Cardiac fibroblast (primary cell): ENCODE results near the gene LMBR1.
"Not testable (repeated sequence)": the region's sequence is repeated elsewhere in the genome, so short reads cannot be mapped to it uniquely, and the experiment has no call there.

ENCODE experiments used
- DNase-seq, 2 donors: peaks; one replicate each; pipeline versions ENCODE4 v3.0.0 to v3.0.0-alpha.2; 2010; ENCODE audit warnings: low read depth in 2 of 2
- H3K4me3 ChIP-seq, 2 donors: replicated peaks in 1 of 2; 1 replicate in 1 of 2; 2 replicates in 1 of 2; pipeline ENCODE4 v1.5.1; 2011; ENCODE audit warnings: low read depth in 2 of 2, low read length in 2 of 2, mild to moderate bottlenecking in 2 of 2, moderate library complexity in 1 of 2
- TF ChIP-seq, protein P1 (sequence below): IDR thresholded peaks from one replicate; pipeline ENCODE4 v1.5.1; 2011; ENCODE audit warnings: low read depth, mild to moderate bottlenecking, low read length, inconsistent platforms

Gene LMBR1

DNA sequence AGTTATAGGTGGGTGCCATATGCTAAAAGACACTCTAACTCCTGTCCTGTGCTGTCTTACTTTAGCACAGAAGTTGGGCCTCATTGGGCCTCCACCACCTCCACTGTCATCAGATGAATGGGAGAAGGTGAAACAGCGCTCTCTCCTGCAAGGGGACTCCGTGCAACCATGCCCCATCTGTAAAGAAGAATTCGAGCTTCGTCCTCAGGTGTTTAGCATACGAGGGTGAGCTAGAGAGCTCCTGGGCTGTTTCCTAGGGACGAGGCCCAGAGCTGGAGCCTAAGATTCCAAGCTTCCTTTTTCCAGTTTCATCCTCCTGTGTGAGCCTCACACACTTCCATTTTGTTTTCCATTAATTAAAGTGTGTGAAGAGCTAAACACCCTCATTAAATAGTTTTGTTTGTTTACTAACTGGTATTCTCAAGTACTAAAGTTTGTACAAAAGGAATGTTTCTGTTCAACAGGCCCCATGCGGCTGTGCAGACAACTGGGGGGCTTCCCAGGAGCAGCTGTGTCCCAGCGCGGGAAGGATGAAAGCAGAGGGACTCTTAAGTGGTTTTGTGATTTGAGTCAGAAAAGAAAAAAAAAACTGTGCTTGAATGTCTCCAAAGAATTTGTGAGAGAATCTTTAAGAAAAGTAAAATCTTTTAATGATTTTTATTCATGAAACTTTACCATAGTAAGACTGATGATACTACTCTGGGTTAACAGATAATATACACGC lies 238.3 kb downstream of the LMBR1 start:
- no peak for DNase-seq

DNA sequence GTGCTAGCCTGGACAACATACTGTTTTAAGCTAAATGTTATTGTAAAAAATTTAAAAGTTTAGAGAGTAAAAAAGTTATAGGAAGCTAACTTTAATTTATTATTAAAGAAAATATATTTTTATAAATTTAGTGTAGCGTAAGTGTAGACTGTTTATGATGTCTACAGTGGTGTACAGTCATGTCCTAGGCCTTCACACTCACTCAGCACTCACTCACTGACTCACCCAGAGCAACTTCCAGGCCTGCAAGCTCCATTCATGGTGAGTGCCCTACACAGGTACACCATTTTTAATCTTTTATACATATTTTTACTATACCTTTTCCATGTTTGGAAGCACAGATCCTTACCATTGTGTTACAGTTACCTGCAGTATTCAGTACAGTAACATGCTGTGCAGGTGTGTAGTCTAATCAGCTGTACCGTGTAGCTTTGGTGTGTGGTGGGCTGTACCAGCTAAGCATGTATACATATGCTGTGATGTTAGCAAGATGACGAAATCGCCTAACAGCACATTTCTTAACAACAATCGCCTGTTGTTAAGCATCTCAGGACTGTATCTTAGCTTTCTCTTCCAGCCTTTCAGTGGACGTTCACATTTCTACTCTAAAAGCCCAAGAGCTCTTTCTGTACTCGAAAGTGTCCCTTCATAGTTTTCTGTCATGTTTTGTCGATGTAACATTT lies 240.0 kb downstream of the LMBR1 start:
- TF ChIP-seq, protein P1, sequence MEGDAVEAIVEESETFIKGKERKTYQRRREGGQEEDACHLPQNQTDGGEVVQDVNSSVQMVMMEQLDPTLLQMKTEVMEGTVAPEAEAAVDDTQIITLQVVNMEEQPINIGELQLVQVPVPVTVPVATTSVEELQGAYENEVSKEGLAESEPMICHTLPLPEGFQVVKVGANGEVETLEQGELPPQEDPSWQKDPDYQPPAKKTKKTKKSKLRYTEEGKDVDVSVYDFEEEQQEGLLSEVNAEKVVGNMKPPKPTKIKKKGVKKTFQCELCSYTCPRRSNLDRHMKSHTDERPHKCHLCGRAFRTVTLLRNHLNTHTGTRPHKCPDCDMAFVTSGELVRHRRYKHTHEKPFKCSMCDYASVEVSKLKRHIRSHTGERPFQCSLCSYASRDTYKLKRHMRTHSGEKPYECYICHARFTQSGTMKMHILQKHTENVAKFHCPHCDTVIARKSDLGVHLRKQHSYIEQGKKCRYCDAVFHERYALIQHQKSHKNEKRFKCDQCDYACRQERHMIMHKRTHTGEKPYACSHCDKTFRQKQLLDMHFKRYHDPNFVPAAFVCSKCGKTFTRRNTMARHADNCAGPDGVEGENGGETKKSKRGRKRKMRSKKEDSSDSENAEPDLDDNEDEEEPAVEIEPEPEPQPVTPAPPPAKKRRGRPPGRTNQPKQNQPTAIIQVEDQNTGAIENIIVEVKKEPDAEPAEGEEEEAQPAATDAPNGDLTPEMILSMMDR, result no peak
- no peak overlapping the region for H3K4me3 ChIP-seq
- peak in 1 of 2 donors; percentile 58 for DNase-seq

More for the DNA sequence above, 238.3 kb downstream of the LMBR1 start:
- TF ChIP-seq, protein P1, result no peak
- no peak overlapping the region for H3K4me3 ChIP-seq

DNA sequence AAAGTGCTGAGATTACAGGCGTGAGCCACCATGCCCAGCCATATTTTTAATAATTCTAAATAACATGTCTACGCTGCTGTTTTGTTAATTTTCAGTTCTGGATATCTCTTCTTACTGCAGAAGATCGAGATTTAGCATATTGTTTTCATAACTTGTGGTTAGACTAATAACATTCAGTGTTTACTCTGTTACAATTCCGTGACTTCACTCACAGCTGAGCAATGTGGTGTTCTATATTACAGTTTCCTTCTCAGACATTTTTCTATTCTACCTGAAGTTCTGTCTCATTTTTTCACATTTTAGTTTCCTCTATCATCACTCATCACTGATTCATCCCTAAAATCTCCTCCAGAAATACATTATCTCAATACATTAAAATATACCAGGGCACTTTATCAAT lies 241.5 kb downstream of the LMBR1 start:
- no peak for DNase-seq
- TF ChIP-seq, protein P1, result no peak
- H3K4me3 ChIP-seq, result no peak overlapping the region

DNA sequence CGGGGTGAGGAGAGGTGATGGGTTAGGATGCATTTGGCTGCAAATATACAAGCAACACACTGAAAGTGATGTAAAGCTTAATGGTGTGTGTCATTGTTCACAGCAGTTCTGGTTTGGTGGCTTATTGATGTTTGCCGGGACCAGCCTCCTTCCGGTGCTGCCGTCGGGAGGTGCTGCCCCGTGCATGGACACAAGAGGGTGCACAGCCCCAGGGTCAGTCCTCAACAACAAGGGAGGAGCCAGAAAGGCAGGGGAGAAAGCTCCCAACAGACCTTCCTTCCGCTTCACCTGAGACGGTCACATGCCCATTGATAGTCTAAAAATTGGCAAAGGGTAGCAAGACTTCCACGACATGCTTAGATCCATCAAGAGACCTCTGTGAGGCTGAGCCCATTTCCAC lies 242.9 kb downstream of the LMBR1 start:
- DNase-seq, result peak in 1 of 2 donors; percentile 22
- TF ChIP-seq, protein P1, result peak; percentile 47
- H3K4me3 ChIP-seq, result no peak overlapping the region

DNA sequence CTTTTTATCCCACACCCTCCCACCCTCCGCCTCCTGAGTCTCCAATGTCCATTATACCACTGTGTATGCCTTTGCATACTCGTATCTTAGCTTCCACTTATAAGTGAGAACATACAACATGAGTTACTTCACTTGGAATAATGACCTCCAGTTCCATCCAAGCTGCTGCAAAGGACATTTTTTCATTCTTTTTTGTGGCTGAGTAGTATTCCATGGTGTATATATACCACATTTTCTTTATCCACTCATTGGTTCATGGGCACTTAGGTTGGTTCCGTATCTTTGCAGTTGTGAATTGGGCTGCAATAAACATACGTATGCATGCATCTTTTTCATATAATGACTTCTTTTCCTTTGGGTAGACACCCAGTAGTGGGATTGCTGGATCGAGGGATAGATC lies 245.7 kb downstream of the LMBR1 start:
- not testable (repeated sequence) for DNase-seq, H3K4me3 ChIP-seq

DNA sequence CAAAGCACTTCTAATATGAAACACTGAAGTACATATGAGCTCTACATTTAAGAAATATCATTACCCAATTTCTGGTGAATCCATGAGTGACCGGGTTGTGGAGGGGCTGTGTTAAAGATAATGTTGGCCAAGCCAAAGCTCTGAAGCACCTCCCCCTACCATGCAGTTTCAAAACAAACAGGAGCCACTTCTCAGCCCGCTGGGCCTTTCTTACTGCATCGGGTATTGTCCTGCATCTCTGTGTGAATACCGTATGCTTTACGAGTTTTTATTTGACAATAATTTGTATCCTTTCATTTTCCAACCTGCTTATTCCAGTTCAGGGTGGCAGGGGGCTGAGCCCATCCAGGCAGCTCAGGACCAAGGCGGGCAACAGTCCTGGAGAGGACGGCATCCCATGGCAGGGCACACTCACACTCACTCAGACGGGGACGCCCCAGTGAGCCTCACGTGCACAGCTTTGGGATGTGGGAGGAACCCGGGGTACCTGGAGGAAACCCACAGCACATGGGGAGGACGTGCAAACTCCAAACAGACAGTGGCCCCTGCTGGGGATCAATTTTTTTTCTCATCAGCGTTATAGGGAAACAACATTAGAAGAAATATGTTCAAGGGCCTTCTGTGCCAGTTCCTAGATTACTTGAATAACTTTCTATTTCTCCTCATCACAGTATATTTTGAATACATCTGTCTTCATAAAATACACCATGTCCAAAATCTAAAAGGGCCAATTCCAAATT lies 250.5 kb downstream of the LMBR1 start:
- TF ChIP-seq, protein P1, result no peak
- DNase-seq, result no peak
- no peak overlapping the region for H3K4me3 ChIP-seq

DNA sequence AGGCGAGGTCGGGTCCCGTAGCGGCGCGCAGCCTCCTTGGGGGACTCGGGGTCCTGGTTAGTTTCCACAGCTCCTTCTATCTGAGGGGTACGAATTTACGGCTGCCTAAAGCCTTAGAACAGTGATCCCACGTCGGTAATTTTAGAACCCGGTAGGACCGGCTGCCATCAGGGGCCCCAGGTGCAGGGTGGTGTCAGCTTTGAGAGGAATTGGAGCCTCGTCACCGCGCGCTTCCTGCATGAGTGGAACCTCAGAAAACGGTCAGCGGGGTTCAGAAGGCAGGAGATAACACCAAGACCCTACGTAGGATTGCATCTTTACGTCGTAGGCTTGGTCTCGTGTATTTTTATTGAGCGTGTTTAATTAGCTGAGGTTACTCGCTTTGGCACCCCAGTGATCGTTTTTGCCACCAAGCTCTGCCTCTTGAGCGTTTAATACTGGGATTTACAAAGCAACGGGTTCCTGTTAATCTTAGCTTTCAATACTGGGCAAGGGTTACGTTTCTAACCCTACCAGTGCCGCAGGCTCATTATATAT lies 252.0 kb downstream of the LMBR1 start:
- peak; percentile 34 to 59 for DNase-seq
- H3K4me3 ChIP-seq, result peak overlapping the region; percentile 71 to 80
- TF ChIP-seq, protein P1, result no peak
